GM23338 (cell line): ENCODE measurements around the gene NIM1K.

ENCODE experiments used
- EZH2phosphoT487 ChIP-seq: fragments of 200-600 bp; sonication (generic); IDR thresholded peaks from one replicate; pipeline ENCODE4 v1.8.1; 2018; ENCODE audit warnings: antibody characterized with exemption; ENCODE audit not compliant: unreplicated experiment
- POLR2AphosphoS5 ChIP-seq: IDR thresholded peaks from 2 replicates; pipeline ENCODE4 v1.6.1; 2016; ENCODE audit warnings: antibody characterized with exemption, low read depth
- ZNF331 ChIP-seq: fragments of 250-450 bp; sonication (Bioruptor Pico); IDR thresholded peaks from 2 replicates; pipeline ENCODE4 v1.5.0; 2020; ENCODE audit warnings: low read depth, mild to moderate bottlenecking, moderate library complexity

DNA sequence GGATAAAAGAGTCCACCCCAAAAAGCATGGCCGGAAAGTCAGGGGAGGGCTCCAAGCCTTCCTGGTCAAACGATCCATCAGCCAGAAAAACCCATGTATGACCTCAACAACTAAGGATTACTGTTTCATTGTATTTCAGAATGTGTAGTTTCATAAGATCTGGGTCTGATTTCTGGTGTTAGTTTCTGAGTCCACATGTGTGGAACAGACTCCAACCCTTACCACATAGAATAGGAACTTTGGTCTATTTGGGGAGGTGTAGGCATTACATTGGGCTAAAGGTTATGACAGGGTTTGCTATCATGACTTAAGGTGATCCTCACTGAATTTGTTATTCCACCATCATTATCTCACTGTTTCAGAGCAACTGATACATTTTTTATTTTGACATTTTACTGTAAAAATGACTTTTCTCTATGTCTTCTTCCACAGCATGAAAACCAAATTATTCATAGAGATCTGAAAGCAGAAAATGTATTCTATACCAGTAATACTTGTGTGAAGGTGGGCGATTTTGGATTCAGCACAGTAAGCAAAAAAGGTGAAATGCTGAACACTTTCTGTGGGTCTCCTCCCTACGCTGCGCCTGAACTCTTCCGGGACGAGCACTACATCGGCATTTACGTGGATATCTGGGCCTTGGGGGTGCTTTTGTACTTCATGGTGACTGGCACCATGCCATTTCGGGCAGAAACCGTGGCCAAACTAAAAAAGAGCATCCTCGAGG, 87.7 kb downstream of the NIM1K start:
- TF ChIP-seq EZH2phosphoT487 (no peak), ZNF331 (CRISPR knock-in tag) (no peak), POLR2AphosphoS5 (no peak)
